ENCODE measurements around the gene C14orf180. TPM values are rescaled to one million over a fixed set of nuclear protein-coding genes. Genes with fewer than 3 reads are reported as not detected.
"Not testable (repeated sequence)": the region's sequence is repeated elsewhere in the genome, so short reads cannot be mapped to it uniquely, and the experiment has no call there.

The C14orf180 gene
- total RNA-seq, 1 experiment from 2014 or later: not detected

DNA sequence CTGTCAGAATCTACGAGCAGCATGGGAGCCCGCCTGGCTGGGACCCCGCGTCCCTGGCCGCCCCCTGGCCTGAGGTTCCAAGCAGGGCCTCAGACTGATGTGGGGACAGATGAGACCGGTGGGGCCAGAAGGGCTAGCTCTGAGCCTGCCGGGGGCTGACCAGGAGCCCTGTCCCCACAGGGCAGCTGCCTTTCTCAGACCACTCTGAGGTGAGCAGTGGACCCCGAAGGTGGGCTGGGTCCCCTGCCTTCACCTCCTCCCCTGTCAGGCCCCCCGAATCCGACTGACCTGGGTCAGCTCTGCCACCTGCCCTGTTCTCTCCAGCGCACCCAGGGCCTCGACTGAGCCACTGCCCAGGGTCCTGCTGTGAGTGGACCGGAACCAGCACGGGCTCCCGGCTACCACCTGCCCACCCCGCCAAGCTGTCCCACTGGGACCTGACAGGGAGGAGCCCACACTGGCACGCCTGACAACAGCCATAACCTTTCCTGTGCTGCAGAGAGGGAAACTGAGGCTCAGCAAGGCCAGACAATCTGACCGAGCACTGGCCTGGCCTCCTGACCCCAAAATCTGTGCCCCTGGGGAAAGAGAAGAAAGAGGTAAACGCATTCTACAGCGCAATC, 54.7 kb downstream of the C14orf180 start:
- Histone ChIP-seq H3K4me1 (replicated peaks) (no peaks in the 10 kb centered on the region), H3K4me3 (no peak overlapping the region), H3K27ac (no peak overlapping the region), H3K36me3 (no peaks in the 10 kb centered on the region), H3K9me3 (replicated peaks) (no peaks in the 10 kb centered on the region; the same call in 1 of the 2 replicates), H3K27me3 (replicated peaks) (peaks cover 24% of the 10 kb centered on the region)
- no peak for DNase-seq (ENCODE audit: low read depth in 1 of 2, low spot score in 2 of 2)

- Histone ChIP-seq H3K4me3 (no peak overlapping the region), H3K27me3 (replicated peaks) (peaks cover 23% of the 10 kb centered on the region), H3K27ac (no peak overlapping the region), H3K4me1 (replicated peaks) (0 out of 2 replicates have a peak, but pooled peaks cover under 1% of the 10 kb centered on the region), H3K36me3 (no peaks in the 10 kb centered on the region), H3K9me3 (replicated peaks) (no peaks in the 10 kb centered on the region)
- no peak for DNase-seq (ENCODE audit: low read depth in 1 of 2, low spot score in 2 of 2)
Observed at GRCh38 chr14:104634886-104635570, 55.5 kb downstream of the C14orf180 start.

DNA sequence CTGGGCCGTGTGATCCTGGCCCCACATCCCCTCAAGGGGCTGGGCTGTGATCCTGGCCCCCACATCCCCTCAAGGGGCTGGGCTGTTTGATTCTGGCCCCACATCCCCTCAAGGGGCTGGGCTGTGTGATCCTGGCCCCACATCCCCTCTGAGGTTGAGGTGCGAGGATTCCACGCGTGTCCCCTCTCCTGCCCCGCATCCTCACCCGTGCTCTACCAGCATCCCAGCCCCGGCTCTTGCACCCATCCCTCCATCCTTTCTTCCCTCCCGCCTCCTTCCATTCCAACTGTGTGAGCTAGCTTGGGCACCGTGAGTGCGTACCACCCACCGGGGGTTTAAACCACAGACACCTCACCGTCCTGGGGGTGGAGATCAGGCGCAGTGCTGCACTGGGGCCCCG, 56.2 kb downstream of the C14orf180 start:
- Histone ChIP-seq H3K9me3 (replicated peaks) (no peaks in the 10 kb centered on the region), H3K4me1 (replicated peaks) (0 out of 2 replicates have a peak, but pooled peaks cover 3% of the 10 kb centered on the region), H3K27ac (no peak overlapping the region), H3K36me3 (no peaks in the 10 kb centered on the region), H3K4me3 (no peak overlapping the region), H3K27me3 (replicated peaks) (peaks cover 21% of the 10 kb centered on the region)
- no peak for DNase-seq (ENCODE audit: low read depth in 1 of 2, low spot score in 2 of 2)

- H3K27me3 ChIP-seq (replicated peaks): peaks cover 21% of the 10 kb centered on the region
- H3K4me1 ChIP-seq (replicated peaks): 0 out of 2 replicates have a peak, but pooled peaks cover 3% of the 10 kb centered on the region
- no peak overlapping the region for H3K27ac ChIP-seq
- no peaks in the 10 kb centered on the region for H3K9me3 ChIP-seq (replicated peaks)
- no peak overlapping the region for H3K4me3 ChIP-seq
- no peak for DNase-seq (ENCODE audit: low read depth in 1 of 2, low spot score in 2 of 2)
- no peaks in the 10 kb centered on the region for H3K36me3 ChIP-seq
Observed at GRCh38 chr14:104636131-104636530, 56.6 kb downstream of the C14orf180 start.

- not testable (repeated sequence) for H3K36me3 ChIP-seq; H3K4me1 ChIP-seq (replicated peaks); H3K9me3 ChIP-seq (replicated peaks); DNase-seq (ENCODE audit: low read depth in 1 of 2, low spot score in 2 of 2); H3K27ac ChIP-seq; H3K4me3 ChIP-seq
- peaks cover 21% of the 10 kb centered on the region for H3K27me3 ChIP-seq (replicated peaks)
Observed at GRCh38 chr14:104636846-104637545, 57.4 kb downstream of the C14orf180 start.

DNA sequence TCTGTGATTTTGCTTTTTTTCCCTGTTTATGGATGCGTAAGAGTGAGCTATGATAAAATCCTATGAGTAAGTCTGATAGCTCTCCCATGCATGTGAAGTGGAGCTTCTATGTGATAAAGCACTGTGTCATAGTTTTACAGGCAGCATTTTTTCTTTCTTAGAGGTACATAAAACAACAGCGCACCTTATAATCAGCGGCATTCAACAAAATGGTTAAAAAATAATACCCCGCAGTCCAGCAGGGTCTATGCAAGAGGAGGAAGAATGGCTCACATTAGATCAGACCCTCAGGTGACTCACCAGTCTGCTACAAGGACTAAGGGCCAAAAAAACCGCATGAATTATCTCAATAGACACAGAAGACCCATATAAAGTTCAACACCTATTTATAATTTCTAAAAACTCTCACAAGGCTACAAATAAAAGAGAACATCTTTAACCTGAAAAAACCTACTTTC, 58.0 kb downstream of the C14orf180 start:
- Histone ChIP-seq H3K27me3 (replicated peaks) (peaks cover 17% of the 10 kb centered on the region), H3K36me3 (no peaks in the 10 kb centered on the region), H3K4me1 (replicated peaks) (0 out of 2 replicates have a peak, but pooled peaks cover 3% of the 10 kb centered on the region), H3K9me3 (replicated peaks) (no peaks in the 10 kb centered on the region), H3K4me3 (no peak overlapping the region), H3K27ac (no peak overlapping the region)
- DNase-seq (ENCODE audit: low read depth in 1 of 2, low spot score in 2 of 2): no peak

- no peak overlapping the region for H3K4me3 ChIP-seq
- H3K9me3 ChIP-seq (replicated peaks): no peaks in the 10 kb centered on the region
- H3K27me3 ChIP-seq (replicated peaks): peaks cover 15% of the 10 kb centered on the region
- no peaks in the 10 kb centered on the region for H3K36me3 ChIP-seq
- no peak overlapping the region for H3K27ac ChIP-seq
- DNase-seq (ENCODE audit: low read depth in 1 of 2, low spot score in 2 of 2): no peak
- 0 out of 2 replicates have a peak, but pooled peaks cover 3% of the 10 kb centered on the region for H3K4me1 ChIP-seq (replicated peaks)
Observed at GRCh38 chr14:104638190-104638589, 58.6 kb downstream of the C14orf180 start.

DNA sequence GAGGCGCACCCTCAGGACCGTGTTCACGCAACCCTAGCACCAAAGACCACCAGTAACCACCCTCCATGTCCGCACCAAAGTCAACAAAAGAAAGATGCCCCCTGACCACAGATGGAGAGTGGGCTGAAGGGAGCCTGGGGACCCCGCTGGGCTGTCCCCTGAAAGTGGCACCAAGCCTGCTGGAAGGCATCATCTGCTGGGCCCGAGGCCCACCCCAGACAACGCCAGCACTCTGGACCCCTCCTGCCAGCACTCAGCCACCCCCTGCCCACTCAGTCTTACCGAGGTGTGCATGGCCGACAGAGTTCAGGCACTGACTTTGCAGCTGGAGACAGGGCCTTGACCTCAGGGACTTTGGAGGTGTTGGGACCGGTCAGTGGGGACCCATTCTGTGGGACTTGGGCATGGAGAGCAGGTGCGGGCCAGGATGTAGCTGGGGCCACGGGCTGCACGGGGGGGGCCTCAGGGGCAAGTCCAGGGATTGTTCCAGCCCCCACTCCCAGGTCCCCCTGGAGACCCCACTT, 59.4 kb downstream of the C14orf180 start:
- DNase-seq (ENCODE audit: low read depth in 1 of 2, low spot score in 2 of 2): no peak

DNA sequence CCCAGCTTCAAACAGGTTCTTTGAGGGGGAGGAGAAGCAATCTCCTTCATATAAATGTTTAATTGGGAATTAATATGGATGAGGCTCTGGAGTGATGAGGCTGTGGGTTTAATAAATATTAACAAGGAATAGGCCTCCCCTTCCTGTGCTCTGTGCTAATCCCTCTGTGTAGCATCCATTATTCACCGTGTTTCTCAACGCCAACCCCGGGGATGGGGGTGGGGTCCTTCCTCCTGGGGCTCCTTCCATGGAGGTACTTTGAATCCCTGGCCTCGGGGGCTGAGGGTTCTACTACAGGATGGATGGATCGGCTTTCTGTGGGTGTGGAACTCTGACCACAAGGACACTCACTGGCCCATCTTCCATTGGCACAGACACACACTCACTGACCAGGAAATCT, 59.9 kb downstream of the C14orf180 start:
- no peak overlapping the region for H3K4me3 ChIP-seq
- peaks cover 15% of the 10 kb centered on the region for H3K27me3 ChIP-seq (replicated peaks)
- no peak overlapping the region for H3K27ac ChIP-seq
- H3K4me1 ChIP-seq (replicated peaks): 0 out of 2 replicates have a peak, but pooled peaks cover 3% of the 10 kb centered on the region
- H3K36me3 ChIP-seq: no peaks in the 10 kb centered on the region
- H3K9me3 ChIP-seq (replicated peaks): no peaks in the 10 kb centered on the region
- DNase-seq (ENCODE audit: low read depth in 1 of 2, low spot score in 2 of 2): no peak

More for the DNA sequence above, 59.4 kb downstream of the C14orf180 start:
- Histone ChIP-seq H3K27me3 (replicated peaks) (peaks cover 15% of the 10 kb centered on the region), H3K36me3 (no peaks in the 10 kb centered on the region), H3K4me1 (replicated peaks) (0 out of 2 replicates have a peak, but pooled peaks cover 3% of the 10 kb centered on the region), H3K9me3 (replicated peaks) (no peaks in the 10 kb centered on the region), H3K4me3 (no peak overlapping the region), H3K27ac (no peak overlapping the region)

Other genes with a start within 250 kb of the C14orf180 start
- gene TMEM179, start 25.0 kb downstream of the C14orf180 start, total RNA-seq (2014; rRNA removed; shearing (Covaris generic)): not detected in 2 replicates
- gene INF2, start 109.9 kb downstream of the C14orf180 start, total RNA-seq (2014; rRNA removed; shearing (Covaris generic)): 26.3 and 37.3 TPM in 2 replicates
- 0.06 and 0.34 TPM in 2 replicates for gene ADSS1, start 144.5 kb downstream of the C14orf180 start, total RNA-seq (2014; rRNA removed; shearing (Covaris generic))
- 444 and 466 TPM in 2 replicates for gene SIVA1, start 173.4 kb downstream of the C14orf180 start, total RNA-seq (2014; rRNA removed; shearing (Covaris generic))
- 176 and 213 TPM in 2 replicates for gene AKT1, start 216.0 kb downstream of the C14orf180 start, total RNA-seq (2014; rRNA removed; shearing (Covaris generic))
- gene ZBTB42, start 221.3 kb downstream of the C14orf180 start, total RNA-seq (2014; rRNA removed; shearing (Covaris generic)): 1.4 and 6.7 TPM in 2 replicates

Measured in SJSA1 (cell line).